Measurements from ENCODE around the gene BTBD7.

DNA sequence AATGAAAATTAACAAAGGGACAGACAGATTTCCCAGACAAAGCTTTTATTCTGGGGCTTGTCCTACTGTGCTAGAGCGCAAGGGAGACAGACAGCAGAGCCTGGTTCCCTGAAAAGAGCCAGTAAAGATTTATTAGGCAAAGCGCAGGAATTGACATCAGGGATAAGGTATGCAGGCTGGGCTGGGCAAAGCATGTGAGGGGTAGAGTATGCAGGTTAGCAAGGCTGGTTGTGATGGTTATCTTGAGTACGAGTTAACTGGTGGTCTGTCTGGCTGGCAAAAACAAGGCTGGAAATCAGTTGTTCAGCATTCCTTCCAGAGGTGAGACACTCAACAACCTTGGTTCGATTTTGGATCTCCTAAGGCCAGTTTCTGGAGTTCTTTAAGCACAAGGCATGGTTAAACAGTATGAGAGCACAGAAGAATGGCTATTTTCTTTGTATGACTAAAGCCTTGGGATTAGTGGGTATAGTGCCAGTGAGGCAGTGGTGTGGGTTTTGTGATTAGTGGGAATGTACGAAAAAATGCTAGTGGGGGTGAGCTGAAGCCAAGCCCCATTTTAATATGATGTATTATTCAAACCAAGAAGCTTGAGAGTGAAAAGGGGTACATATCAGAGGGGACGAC lies 30.9 kb downstream of the BTBD7 start:
- TF ChIP-seq, protein P1, sequence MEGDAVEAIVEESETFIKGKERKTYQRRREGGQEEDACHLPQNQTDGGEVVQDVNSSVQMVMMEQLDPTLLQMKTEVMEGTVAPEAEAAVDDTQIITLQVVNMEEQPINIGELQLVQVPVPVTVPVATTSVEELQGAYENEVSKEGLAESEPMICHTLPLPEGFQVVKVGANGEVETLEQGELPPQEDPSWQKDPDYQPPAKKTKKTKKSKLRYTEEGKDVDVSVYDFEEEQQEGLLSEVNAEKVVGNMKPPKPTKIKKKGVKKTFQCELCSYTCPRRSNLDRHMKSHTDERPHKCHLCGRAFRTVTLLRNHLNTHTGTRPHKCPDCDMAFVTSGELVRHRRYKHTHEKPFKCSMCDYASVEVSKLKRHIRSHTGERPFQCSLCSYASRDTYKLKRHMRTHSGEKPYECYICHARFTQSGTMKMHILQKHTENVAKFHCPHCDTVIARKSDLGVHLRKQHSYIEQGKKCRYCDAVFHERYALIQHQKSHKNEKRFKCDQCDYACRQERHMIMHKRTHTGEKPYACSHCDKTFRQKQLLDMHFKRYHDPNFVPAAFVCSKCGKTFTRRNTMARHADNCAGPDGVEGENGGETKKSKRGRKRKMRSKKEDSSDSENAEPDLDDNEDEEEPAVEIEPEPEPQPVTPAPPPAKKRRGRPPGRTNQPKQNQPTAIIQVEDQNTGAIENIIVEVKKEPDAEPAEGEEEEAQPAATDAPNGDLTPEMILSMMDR (IDR thresholded peaks at IDR 0.05) = no peak
- no peak for TF ChIP-seq POLR2A (IDR thresholded peaks at IDR 0.05)
